HG02981 (cell line): Measurements from ENCODE around the gene SLC7A5.
"Not testable (repeated sequence)": the region's sequence is repeated elsewhere in the genome, so short reads cannot be mapped to it uniquely, and the experiment has no call there.

Source experiments
- ATAC-seq: cut with Tn5 transposase; IDR thresholded peaks from one replicate; pipeline ENCODE4 v1.9.1; 2021; ENCODE audit warnings: mild to moderate bottlenecking, moderate library complexity; ENCODE audit not compliant: unreplicated experiment

SLC7A5 gene

DNA sequence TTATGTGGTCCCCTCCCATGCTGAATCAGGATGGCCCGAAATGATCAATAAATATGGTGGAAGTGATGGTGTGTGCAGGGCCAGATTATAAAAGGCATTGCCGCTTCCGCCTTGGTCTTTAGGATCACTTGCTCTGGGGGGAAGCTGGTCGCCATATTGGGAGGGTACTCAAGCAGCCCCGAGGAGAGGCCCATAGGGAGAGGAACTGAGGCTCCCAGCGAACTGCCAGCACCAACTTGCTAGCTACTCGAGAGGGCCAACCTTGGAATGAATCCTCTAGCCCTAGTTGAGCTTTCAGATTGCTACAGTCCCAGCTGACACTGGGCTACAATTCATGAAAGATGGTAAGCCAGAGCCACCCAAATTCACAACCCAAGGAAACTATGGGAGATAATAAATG lies 19.0 kb upstream of the SLC7A5 start:
- not testable (repeated sequence) for ATAC-seq

DNA sequence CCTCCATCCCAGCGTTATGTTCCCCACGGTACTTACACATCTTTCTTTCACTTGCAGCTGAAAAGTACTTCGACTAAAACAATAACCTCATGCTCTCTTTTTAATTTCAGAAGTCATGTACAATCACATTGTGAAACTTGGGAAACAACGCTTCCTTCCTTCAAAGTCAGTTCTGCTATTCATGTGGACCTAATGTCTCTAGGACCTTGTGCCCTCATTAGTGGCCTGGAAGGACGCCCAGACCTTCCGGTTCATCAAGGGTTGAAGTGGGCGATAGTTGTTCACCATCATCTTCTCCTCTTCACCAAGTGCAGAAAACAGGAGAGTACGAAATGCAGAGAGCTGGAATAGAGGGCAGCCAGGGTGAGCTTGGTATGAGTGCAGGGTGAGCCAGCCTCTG lies 18.6 kb upstream of the SLC7A5 start:
- not testable (repeated sequence) for ATAC-seq

DNA sequence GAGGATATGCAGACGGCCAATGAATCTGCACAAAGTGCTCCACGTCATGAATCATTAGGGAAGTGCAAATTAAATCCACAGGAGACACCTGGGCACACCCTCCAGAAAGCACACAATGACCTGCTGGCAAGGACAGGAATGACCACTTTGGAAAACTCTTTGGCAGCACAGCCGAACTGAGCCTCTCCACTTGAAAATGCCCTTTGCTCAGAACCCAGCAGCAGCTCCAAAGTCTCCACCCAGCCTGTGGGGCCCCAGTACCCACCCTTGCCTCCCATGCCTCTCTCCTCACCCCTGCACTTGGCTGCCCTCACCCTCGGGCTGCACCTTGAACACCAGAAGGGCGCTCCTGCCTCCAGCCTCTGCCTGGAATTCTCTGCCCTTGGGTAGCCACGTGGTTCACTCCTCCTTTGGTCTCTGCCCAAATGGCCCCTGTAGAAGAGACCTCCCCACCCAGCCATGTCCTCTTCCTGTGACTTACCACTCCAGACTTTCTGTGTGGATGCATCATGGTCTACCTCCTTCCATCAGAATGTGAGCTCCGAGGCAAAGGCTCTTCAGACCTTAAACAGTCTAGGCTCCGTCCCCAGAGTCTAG lies 16.2 kb upstream of the SLC7A5 start:
- not testable (repeated sequence) for ATAC-seq

DNA sequence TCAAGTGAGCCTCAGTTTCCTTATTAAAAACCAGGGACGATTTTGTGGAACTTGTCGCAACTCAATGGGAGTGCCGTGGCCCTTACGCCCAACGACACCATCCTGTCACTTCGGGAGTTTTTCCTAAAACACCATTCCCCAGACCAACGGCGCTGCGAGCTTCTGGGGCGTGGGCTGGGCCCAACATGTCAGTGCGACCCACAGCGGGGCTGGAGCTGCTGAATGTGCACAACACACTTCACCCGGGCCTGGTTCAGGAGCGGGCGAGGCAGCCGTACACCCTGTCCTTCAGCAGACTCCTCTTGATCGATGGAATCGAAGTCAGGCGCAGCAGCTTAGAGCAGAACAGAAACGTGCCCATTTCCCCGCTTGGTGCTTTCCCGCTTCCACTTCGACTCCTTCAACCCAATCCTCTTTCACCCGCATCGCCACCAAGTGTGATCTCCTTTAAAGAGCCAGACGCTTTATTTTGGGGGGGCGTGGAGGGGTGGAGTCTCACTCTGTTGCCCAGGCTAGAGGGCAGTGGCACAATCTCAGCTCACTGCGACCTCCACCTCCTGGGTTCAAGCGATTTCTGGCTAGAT lies 13.2 kb upstream of the SLC7A5 start:
- ATAC-seq, result no peak

DNA sequence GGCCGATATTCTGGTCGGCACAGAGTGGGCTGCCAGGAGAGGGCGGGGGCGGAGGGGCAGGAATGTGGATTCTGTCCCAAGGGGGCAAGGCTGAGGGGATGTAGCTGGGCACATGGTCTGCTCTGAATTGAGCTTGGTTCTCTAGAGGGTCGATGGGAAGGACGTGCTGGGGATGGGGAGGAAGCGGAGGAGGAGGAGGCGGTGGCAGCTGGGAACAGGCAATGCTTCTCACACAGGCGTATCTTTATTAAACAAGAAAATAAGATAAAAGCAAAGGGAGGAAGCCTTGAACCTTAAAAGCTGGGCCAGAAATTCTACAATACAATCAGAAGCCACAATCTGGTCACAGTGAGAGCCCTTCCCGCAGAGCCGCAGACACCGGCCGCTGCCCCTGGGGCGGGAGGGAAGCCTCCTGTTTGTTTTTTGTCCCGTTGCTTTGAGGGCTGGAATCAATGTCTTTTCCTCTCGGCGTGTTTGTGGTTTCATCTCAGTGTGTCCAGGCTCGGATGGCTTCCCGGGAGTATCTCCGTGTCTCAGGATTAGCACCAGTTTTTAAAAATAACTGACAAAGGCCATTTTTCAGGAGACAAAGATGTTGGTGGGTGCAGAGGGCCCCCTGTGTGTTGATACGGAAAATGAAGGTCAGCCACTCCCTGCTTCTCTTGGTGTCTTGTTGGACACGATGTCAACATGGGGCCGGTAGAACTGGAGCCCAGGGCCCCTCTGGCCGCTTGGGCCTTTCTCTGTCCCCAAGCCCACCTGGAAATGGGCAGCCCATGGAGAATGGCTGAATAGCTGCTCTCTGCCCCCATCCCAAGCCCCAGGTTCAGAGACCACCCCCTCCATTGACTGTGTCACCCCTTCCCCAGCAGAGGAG lies 12.3 kb upstream of the SLC7A5 start:
- no peak for ATAC-seq

DNA sequence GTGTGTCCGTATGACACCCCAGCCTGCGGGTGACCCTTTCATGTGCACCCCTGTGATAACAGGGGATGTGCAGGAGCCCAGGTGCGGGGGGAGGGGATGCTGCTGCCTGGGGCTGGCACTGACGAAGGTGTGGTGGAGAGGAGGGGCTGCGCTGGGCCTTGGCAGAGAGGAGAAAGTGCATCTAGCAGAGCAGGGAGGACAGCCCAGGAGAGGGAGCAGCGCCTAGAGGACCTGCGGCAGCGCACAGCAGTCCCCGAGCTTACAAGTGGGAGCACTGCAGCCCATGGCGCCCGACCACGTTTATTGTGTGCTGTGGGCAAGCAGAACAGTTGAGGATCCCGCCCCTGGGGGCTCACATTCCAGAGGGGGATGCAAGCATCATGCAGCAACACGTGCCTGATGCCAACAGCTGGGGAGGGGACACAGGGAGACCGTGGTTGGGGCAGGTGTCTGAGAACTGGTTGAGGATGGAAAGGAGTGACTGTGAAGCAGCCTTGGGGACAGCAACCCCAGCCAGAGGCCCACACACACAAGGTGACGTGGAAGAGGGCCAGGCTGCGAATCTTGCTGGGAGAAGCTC lies 10.9 kb upstream of the SLC7A5 start:
- ATAC-seq, result no peak

DNA sequence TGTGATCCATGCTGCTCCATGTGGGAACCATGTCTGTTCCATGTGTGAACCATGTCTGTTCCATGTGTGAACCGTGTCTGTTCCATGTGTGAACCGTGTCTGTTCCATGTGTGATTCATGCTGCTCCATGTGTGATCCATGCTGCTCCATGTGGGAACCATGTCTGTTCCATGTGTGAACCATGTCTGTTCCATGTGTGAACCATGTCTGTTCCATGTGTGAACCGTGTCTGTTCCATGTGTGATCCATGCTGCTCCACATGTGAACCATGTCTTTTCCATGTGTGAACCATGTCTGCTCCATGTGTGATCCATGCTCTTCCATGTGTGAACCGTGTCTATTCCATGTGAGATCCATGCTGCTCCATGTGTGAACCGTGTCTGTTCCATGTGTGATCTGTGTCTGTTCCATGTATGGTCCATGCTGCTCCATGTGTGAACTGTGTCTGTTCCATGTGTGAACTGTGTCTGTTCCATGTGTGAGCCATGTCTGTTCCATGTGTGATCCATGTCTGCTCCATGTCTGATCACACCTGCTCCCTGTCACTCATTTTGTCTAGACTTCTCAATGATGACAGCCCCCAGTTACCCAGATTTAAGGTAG lies 10.2 kb upstream of the SLC7A5 start:
- not testable (repeated sequence) for ATAC-seq

DNA sequence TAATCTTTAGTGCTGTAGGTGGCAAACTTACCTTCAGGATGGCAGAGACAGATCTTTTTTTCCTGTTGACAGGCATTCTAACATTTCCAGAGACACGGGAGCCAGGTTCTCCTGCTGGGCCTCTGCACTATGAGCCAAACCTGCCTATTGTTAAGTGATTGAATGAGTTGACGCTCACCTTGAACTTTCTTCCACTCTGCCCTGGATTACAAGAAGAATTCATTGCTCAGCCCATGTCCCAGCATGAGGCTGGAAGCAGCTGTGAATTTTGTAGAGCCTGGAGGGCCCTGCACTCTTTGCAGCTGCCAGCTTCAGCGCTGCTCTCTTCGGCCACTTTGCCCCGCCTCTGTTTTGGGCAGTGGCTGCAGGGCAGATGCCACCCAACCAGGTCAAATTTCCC lies 9.4 kb upstream of the SLC7A5 start:
- ATAC-seq, result no peak

DNA sequence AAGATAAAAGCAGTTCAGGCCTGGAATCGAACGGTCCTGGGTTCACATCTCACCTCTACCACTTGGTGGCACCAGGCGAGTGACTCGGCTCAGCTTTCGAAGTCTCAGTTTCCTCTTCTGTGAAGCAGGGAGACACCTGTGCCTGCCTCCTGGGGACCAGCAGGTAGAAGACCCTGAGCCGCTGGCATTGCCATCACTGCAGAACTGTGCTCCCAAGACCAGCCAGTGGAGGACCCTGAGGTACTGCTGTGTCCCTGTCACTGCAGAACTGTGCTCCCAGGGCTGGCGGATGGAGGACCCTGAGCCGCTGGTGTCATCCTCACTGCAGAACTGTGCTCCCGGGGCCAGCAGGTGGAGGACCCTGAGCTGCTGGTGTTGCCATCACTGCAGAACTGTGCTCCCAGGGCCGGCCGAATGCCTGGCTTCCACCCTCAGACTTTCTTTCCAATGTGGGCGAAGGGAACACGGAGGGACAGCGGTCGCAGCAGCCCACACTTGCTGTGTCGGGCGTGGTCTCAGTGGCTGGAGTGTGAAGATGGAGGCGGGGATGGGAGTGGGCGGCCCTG lies 8.7 kb upstream of the SLC7A5 start:
- ATAC-seq, result no peak

DNA sequence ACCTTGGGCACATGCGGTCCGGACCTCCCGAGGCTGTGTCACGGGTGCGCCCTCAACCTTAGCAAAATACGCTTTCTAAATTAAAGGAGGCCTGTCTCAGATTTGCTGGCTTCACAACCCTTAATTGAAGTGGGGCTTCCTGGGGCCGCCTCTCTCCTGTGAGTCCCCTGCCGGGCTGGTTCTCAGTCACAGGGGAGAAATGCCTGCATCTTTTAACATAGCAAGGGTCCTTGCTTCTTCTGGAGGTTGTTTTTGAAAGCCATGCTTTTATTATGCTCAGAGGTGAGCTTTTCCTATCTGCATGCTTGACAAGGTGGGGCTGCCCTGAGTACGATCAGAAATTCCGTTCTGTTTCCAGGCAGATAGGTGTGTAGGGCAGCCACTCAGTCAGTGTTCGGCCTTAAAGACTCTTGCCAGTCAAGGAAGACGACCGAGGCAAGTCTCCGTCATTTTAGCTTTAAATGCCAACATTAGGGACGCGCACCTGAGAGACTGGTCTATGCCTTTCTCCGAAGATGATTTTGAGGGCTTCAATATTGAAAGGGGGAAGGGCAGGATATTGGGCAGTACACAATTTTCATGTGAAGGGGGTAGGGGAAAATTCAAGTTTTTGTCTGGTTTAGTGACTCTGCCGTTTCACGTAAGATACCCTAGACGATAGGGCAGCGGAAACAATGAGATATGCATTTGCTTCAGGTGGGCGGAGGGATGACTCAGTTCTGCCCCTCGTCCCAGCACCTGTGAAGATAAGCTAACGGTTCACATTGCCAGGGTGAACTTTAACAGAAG lies 5.5 kb upstream of the SLC7A5 start:
- ATAC-seq, result no peak

DNA sequence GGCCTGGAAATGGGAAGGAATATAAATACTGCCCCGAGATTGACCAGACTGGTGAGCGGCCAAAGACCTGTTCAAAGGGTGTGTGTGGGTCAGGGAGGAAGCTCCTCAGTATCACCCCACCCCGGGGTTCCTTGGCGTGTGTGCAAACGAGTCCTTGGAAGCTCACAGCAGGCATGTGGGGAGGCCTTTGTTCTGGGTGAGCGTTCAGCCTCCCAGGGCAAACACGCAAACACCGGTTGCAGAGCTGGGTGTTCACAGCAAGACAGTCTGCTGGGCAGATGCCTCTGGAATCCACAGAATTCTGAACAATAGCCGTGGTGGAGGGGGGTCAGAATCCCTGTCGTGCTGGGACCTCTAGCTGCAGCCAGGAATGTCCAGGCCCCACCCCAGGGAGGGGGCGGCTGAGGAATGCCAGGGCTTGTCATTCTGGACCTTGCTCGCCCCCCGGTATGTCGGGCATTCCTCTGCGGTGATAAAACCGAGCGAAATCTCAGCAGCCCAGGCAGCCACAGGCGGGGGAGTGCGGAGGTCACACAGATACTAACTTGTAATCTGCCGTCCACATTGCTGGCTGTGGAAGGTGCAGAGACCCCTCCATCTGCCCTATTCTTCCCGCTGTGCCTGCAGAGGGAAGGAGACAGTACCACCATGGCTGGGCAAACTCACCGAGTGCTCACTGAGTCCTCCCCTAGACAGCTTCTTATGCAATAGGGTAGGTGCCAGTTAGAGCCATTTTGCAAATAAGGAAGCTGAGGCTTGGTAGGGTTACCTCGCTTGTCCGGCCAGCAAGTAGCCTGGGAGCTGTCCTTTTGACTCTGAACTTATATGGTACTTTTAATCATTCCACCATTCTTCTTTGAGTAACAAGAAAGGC lies 1.3 kb upstream of the SLC7A5 start:
- ATAC-seq, result not testable (repeated sequence)

DNA sequence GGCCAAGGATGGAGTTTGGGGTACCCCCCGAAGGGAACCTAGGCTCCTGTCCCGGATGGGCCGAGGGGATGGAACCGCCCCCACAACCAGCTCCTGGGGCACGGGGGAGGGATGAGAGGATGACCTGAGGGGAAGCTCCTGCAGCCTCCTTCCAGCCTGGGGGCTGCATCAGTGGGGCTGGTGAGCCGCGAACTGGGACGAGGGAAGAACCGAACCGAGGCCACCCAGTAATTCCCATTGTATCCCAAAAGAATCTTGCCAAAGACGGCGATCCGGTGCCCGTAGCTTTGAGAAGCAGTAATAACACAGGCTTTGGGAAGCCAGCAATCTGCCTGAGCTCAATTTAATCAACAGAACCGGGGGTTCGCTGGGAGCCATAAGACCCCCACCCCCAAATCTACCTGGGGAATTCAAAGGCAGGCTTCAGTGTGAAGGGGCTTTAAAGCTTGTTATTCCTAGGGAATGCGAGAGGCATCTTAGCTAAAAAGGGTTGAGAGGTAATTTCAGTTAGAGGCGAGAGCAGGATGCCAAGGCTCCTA lies 641 bp upstream of the SLC7A5 start:
- not testable (repeated sequence) for ATAC-seq

DNA sequence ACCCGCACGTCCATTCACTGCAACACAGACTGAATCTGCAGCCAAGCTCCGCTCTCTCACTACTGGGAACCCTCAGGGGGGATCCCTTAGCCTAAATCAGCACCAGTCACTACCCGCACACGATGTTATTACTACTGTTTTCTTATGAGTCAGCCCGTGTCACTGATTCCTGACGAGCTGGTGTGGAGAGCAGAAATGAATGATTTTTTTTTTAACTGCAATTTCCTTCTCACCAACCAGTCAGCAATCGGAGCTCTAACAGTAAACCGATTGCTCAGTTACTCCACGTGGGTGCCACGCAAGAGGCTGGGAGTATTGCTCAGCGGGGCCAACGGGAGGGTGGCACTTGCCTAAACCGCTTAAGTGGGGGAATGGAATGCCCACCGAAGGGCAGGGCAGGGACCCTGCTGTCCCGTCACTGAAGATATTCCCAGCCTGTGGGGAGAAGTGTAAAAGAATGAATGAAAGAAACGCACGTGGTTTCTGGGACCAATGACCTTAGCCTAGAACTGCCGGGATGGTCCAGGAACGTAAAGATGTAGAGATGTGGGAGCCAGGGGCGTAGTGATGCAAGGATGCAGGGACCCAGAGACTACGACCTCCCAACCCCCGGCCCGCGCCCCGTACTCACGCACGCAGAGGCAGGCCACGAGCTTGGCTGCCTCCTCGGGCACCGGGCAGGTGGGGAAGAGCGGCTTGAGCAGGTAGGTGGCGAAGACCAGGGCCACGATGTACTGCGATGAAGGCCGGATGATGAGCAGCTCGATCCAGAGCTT lies 865 bp downstream of the SLC7A5 start:
- ATAC-seq, result peak; percentile 33

DNA sequence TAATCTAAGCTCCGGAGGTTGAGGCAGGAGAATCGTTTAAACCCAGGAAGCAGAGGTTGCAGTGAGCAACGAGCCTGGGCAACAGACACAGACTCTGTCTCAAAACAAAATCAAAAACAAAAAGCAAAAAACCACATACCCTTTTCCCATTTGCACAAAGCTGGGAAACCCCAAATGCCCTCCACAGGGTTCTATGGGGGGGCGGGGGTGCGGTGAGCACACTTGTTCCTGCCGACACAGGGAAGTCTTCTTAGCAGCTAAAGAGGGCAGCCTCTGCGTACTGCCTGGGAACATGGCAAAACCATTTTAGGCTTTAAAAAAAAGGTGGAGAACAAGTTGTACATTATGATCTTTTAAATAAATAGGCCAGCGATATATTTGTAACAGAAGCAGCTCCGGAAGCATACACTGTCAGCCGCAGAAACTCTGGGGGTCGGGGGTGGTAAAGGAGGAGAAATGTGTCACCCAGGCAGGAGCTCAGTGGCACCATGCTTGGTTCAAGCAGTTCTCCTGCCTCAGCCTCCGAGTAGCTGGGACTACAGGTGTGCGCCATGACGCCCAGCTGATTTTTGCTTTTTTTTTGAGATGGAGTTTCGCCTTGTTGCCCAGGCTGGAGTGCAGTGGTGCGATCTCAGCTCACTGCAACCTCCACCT lies 3.3 kb downstream of the SLC7A5 start:
- ATAC-seq, result not testable (repeated sequence)

DNA sequence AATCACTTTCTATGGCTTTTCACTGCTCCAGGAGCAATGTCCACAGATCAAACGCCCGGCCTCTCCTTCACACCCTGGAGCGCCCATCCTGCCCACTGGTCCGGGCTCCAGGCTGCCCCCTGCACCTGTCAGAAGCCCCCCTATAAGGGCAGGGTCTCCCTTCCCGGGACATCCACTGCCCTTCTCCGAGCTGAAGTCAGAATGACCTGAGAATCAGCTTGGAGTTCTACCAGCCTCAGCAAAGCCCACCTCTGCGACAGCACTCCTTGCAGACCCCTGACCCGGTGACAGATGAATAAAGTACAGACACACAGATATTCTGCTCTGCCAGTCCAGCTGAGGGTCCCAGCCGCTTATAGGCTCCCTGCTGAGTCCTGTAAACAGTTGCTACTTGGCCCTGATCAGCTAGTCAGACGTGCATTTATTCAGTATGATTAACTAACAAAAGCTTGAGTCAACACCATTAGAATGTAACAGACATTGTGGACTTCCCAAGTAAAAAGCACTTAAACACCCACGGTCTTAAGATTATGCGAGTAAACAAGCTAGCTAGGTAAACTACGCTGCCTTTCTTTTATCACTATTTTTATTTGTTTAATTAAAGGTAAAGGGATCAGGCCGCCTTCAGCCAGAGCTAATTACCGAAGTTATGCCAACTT lies 4.8 kb downstream of the SLC7A5 start:
- ATAC-seq, result no peak

DNA sequence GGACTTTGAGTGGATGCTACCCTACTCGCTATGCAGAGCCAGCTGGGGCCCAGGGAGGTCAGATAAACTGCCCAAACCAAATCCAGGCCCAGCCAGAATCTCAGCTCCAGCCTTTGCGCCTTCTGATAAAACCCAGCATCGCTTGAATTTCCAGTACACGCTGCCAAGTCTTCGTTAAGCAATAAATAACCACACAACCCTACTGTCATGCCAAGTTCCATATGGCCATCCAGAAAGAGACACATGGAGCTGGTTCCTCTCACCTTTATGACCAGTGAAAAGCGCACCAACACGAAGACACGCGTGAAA lies 6.0 kb downstream of the SLC7A5 start:
- not testable (repeated sequence) for ATAC-seq

DNA sequence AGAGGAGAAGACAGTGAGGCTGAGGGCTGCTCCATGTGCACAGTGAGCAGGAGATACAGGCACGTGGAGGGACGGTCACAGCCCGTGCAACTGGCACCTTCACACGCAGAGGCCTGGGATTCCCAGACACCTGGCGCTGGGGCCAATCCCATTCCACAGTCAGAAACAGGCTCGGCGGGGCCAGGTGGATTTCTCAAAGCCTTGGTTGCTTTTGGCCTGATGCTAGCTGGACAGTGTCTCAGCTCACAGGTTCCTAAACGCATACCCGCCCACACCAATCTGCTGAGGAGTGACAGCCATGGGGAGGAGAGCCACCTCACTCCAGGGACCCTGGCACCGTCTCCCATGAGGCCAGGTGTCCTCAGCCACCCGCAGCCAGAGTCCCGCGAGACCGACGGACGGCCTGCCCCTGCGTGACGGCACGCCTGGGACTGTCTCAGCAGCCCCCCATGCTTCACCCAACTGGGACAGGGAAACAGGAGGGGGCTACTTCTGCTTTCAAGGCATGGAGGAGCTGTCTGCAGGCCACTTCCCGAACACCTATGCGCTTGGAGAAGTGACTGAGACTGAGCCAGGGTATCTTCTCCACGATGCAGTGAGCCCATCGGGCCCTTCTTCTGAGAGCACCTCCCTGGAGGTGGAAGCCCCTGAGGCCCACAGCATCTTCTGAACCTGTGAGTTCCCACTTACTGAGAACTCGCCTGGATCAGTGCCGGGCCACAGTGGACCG lies 6.5 kb downstream of the SLC7A5 start:
- ATAC-seq, result not testable (repeated sequence)
